Measurements from ENCODE around the gene DNAI2. TPM values are rescaled to one million over a fixed set of nuclear protein-coding genes. Genes with fewer than 3 reads are reported as not detected.
A peak's percentile ranks its signal among the peaks of the same experiment; 100 is the strongest.

The DNAI2 gene
- total RNA-seq, 1 experiment from 2014 or later, result not detected

- ATAC-seq, result no peak
- BruUV-seq (replicated peaks), result no TSS peak
- CTCF ChIA-PET, result no interaction called here
These were observed 51.3 kb downstream of the DNAI2 start for GRCh38 chr17:74325376-74325742.

DNA sequence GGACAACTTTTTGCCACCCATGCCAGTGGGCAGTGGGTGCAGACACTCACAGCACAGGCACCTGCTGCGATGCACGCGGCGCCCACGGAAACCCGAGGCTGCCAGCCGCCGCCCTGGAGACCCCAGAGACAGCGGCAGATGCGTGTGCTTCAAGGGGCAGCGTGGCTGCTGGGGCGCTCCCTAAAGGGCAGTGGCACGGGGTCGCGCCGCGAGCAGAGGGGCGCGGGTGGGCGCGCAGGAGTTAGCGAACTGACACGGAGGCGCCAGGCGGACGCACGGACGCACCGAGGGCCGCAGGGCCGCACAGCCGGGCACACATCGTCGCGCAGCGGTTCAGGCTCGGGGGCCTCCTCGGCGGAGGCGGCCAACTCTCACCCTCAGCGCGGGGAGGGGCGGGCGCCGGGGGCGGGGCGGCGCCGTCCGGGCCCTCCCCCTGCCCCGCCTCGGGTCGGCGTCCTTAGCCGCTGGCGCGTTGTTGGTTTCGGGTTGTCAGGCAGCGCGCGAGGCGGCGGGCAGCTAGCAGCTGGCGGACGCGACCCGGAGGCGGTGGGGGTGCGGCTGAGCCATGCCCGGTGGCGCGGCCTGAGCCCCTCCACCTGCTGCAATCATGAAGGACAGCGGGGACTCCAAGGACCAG, 51.8 kb downstream of the DNAI2 start, which contains the start of gene KIF19:
Gene KIF19, plus strand, starts transcription at position 484 of the 637 bp plus-strand sequence. Its CDS starts 124 bp downstream, at position 608.
- Histone ChIP-seq H4K20me1 (ENCODE audit: insufficient read depth) (no peaks in the 10 kb centered on the region), H3K9ac (ENCODE audit: low read length) (no peak within 1 kb of the TSS), H3K79me2 (ENCODE audit: insufficient read depth, low read length) (no peaks in the 10 kb centered on the region), H3K9me3 (ENCODE audit: control insufficient read depth in 1 of 2, insufficient read depth in 1 of 2, low read depth in 1 of 2, low read length in 2 of 2) (no peaks in the 10 kb centered on the region), H3K4me1 (ENCODE audit: control insufficient read depth in 1 of 2, insufficient read depth in 2 of 2, low read length in 2 of 2) (no peaks in the 10 kb centered on the region), H3K4me2 (ENCODE audit: low read length) (peak within 1 kb of the TSS; percentile 18; the same call in 1 of the 2 replicates), H3K36me3 (ENCODE audit: control insufficient read depth in 1 of 2, insufficient read depth in 2 of 2, low read length in 2 of 2) (no peaks in the 10 kb centered on the region), H2AFZ (ENCODE audit: low read depth, low read length, poor library complexity, severe bottlenecking) (no peak within 1 kb of the TSS), H3K9me2 (ENCODE audit: insufficient read depth) (no peaks in the 10 kb centered on the region), H3K27me3 (ENCODE audit: insufficient read depth, low read length) (0 out of 2 replicates have a peak, but pooled peaks cover 5% of the 10 kb centered on the region), H3K27ac (ENCODE audit: low read depth, low read length) (no peak within 1 kb of the TSS), H3K4me3 (replicated peaks in 1 of 2; ENCODE audit: low read depth in 1 of 2, low read length in 2 of 2) (no peak within 1 kb of the TSS)
- ChIA-PET POLR2A (no interaction called here), CTCF (no interaction called here), RAD21 (ENCODE audit: low non-redundant PET in 1 of 2, low total read pairs in 2 of 2, uncharacterized antibody in 2 of 2, unreplicated experiment in 2 of 2) (no interaction called here)
- BruUV-seq (replicated peaks), result no TSS peak
- intact Hi-C loops (cut with micrococcal nuclease), result no loop called here
- ATAC-seq (peak; percentile 63), DNase-seq (ENCODE audit: low read depth, low spot score) (no peak)
- TF ChIP-seq ZNF274 (IDR thresholded peaks at IDR 0.05; ENCODE audit: low read depth, low read length) (no peak), POLR2AphosphoS5 (IDR thresholded peaks at IDR 0.05; ENCODE audit: low read depth, low read length) (no peak), SP1 (IDR thresholded peaks at IDR 0.05; ENCODE audit: low read depth) (no peak), CEBPB (IDR thresholded peaks at IDR 0.05; ENCODE audit: low read depth) (no peak), ZBTB33 (IDR thresholded peaks at IDR 0.05; ENCODE audit: extremely low read depth, insufficient replicate concordance, low read length) (no peak), EZH2phosphoT487 (IDR thresholded peaks at IDR 0.05; ENCODE audit: borderline replicate concordance) (no peak), SRF (IDR thresholded peaks at IDR 0.05; ENCODE audit: low read depth) (no peak), ELF1 (IDR thresholded peaks at IDR 0.05; ENCODE audit: borderline replicate concordance, low read depth) (no peak), POLR2A (IDR thresholded peaks at IDR 0.05; ENCODE audit: borderline replicate concordance, extremely low read depth, insufficient read depth, insufficient read length) (no peak), JUND (IDR thresholded peaks at IDR 0.05) (no peak), REST (IDR thresholded peaks at IDR 0.05; ENCODE audit: low read depth) (no peak)

More at GRCh38 chr17:74325376-74325742, 51.3 kb downstream of the DNAI2 start:
- DNase-seq (ENCODE audit: low read depth, low spot score), result no peak
- POLR2A ChIA-PET, result no interaction called here
- intact Hi-C loops (cut with micrococcal nuclease), result no loop called here
- no peaks in the 10 kb centered on the region for H3K9me2 ChIP-seq (ENCODE audit: insufficient read depth)
- no peak overlapping the region for H2AFZ ChIP-seq (ENCODE audit: low read depth, low read length, poor library complexity, severe bottlenecking)
- 0 out of 2 replicates have a peak, but pooled peaks cover 5% of the 10 kb centered on the region for H3K27me3 ChIP-seq (ENCODE audit: insufficient read depth, low read length)
- TF ChIP-seq POLR2A (IDR thresholded peaks at IDR 0.05; ENCODE audit: borderline replicate concordance, extremely low read depth, insufficient read depth, insufficient read length) (no peak), CBX3 (IDR thresholded peaks at IDR 0.05; ENCODE audit: low read depth) (no peak), POLR2AphosphoS5 (IDR thresholded peaks at IDR 0.05; ENCODE audit: low read depth, low read length) (no peak), FOSL1 (IDR thresholded peaks at IDR 0.05; ENCODE audit: low read depth) (no peak)
- TF ChIP-seq, protein P1, sequence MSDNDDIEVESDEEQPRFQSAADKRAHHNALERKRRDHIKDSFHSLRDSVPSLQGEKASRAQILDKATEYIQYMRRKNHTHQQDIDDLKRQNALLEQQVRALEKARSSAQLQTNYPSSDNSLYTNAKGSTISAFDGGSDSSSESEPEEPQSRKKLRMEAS (IDR thresholded peaks at IDR 0.05), result no peak
- H3K9ac ChIP-seq (ENCODE audit: low read length), result no peak overlapping the region
- H3K4me1 ChIP-seq (ENCODE audit: control insufficient read depth in 1 of 2, insufficient read depth in 2 of 2, low read length in 2 of 2), result no peaks in the 10 kb centered on the region
- RAD21 ChIA-PET (ENCODE audit: low non-redundant PET in 1 of 2, low total read pairs in 2 of 2, uncharacterized antibody in 2 of 2, unreplicated experiment in 2 of 2), result no interaction called here
- no peaks in the 10 kb centered on the region for H3K9me3 ChIP-seq (ENCODE audit: control insufficient read depth in 1 of 2, insufficient read depth in 1 of 2, low read depth in 1 of 2, low read length in 2 of 2)
- no peak overlapping the region for H3K27ac ChIP-seq (ENCODE audit: low read depth, low read length)
- H3K4me3 ChIP-seq (replicated peaks in 1 of 2; ENCODE audit: low read depth in 1 of 2, low read length in 2 of 2), result no peak overlapping the region
- H3K79me2 ChIP-seq (ENCODE audit: insufficient read depth, low read length), result no peaks in the 10 kb centered on the region
- H3K4me2 ChIP-seq (ENCODE audit: low read length), result no peak overlapping the region
- no peaks in the 10 kb centered on the region for H4K20me1 ChIP-seq (ENCODE audit: insufficient read depth)
- H3K36me3 ChIP-seq (ENCODE audit: control insufficient read depth in 1 of 2, insufficient read depth in 2 of 2, low read length in 2 of 2), result no peaks in the 10 kb centered on the region

Data from HCT116 (cell line).